K562 (cell line): ENCODE data around the gene SFXN5. TPM values are rescaled to one million over a fixed set of nuclear protein-coding genes. Genes with fewer than 3 reads are reported as not detected.

Source experiments
- ATAC-seq: fragments of 200-7000 bp; cut with Tn5 transposase; 3 replicates; pipeline ENCODE4 v1.9.1; 2020; ENCODE audit warnings: moderate library complexity
- BruUV-seq: library from RNA; stranded (reverse); fragments of 400-500 nt; replicated peaks from 2 replicates; lab custom pipeline; 2021; lab: Mats Ljungman, UMichigan
- CTCF ChIA-PET: fragments of 300-600 bp; formaldehyde crosslinking; extraction: SDS; loops from one replicate; lab custom pipeline; 2021; ENCODE audit warnings: low intra/inter-chr PET ratio; lab: Yijun Ruan, JAX
- POLR2A ChIA-PET: fragments of 300-600, 350-650 bp; sonication (Branson Sonifier 250); formaldehyde crosslinking; extraction: SDS; loops from one replicate; lab custom pipeline; 2021; ENCODE audit warnings: antibody characterized with exemption, inconsistent platforms; lab: Yijun Ruan, JAX
- DNase-seq, 4 experiments: peaks; one replicate each; pipeline versions ENCODE4 v3.0.0 to v3.0.0-alpha.2; 2011 to 2018; ENCODE audit warnings: low spot score in 3 of 4, mixed read lengths in 3 of 4; ENCODE audit errors: extremely low read depth in 1 of 4
- FAIRE-seq: peaks from 2 replicates; lab custom pipeline; 2011; peaks lifted over from hg19 to GRCh38; lab: Jason Lieb, UNC
- H2AFZ ChIP-seq: 2 replicates; pipeline ENCODE4 v1.6.0; 2011; ENCODE audit warnings: low read depth, low read length, control low read depth, inconsistent platforms
- H3K27ac ChIP-seq: fragments of 200-600 bp; 3 replicates; pipeline ENCODE4 v1.8.0; 2011; ENCODE audit warnings: low read depth, mild to moderate bottlenecking, control low read depth, inconsistent platforms, low read length, moderate library complexity, mixed read lengths; ENCODE audit errors: extremely low read depth
- H3K27me3 ChIP-seq, 2 experiments: fragments of 300-600 bp in 1 of 2; 2 replicates in 1 of 2; 3 replicates in 1 of 2; pipeline versions ENCODE4 v1.6.0 to v1.8.0; 2011; ENCODE audit warnings: inconsistent platforms in 2 of 2, low read length in 2 of 2, mild to moderate bottlenecking in 1 of 2, mixed read lengths in 1 of 2, moderate library complexity in 1 of 2; ENCODE audit not compliant: control insufficient read depth in 2 of 2, insufficient read depth in 2 of 2
- H3K36me3 ChIP-seq: fragments of 300-600 bp; 3 replicates; pipeline ENCODE4 v1.8.0; 2011; ENCODE audit warnings: mild to moderate bottlenecking, low read length, inconsistent platforms; ENCODE audit not compliant: control insufficient read depth, insufficient read depth
- H3K4me1 ChIP-seq, 2 experiments: fragments of 200-600 bp in 1 of 2; replicated peaks in 1 of 2; 2 replicates in 1 of 2; 3 replicates in 1 of 2; pipeline versions ENCODE4 v1.5.1 to v1.8.0; 2011; ENCODE audit warnings: inconsistent platforms in 2 of 2, low read length in 2 of 2, mild to moderate bottlenecking in 1 of 2, mixed read lengths in 1 of 2, moderate library complexity in 1 of 2; ENCODE audit not compliant: control insufficient read depth in 2 of 2, insufficient read depth in 2 of 2
- H3K4me2 ChIP-seq: 2 replicates; pipeline ENCODE4 v1.6.1; 2011; ENCODE audit warnings: low read length, control low read depth, inconsistent platforms, mixed read lengths; ENCODE audit not compliant: insufficient read depth
- H3K4me3 ChIP-seq: fragments of 200-600 bp; sonication (generic), shearing (Covaris generic); 2 replicates; pipeline ENCODE4 v1.5.1; 2016; ENCODE audit warnings: control low read depth, inconsistent platforms
- H3K79me2 ChIP-seq: fragments of 200-600 bp; 3 replicates; pipeline ENCODE4 v1.8.0; 2011; ENCODE audit warnings: low read length, inconsistent platforms; ENCODE audit not compliant: control insufficient read depth, insufficient read depth
- H3K9ac ChIP-seq, 2 experiments: 2 replicates each; pipeline versions ENCODE4 v1.6.0 to v1.6.1; 2011; ENCODE audit warnings: low read depth in 2 of 2, low read length in 2 of 2, control low read depth in 1 of 2, inconsistent platforms in 1 of 2, mild to moderate bottlenecking in 1 of 2, mixed read lengths in 1 of 2; ENCODE audit not compliant: insufficient read depth in 1 of 2
- H3K9me1 ChIP-seq: one replicate; pipeline ENCODE4 v1.6.0; 2011; ENCODE audit warnings: inconsistent platforms, mild to moderate bottlenecking, low read length, moderate library complexity; ENCODE audit not compliant: control insufficient read depth, insufficient read depth
- H3K9me3 ChIP-seq: replicated peaks from 2 replicates; pipeline ENCODE4 v1.5.1; 2011; ENCODE audit warnings: low read depth, low read length, inconsistent platforms; ENCODE audit not compliant: control insufficient read depth, insufficient read depth
- H4K20me1 ChIP-seq: replicated peaks from 2 replicates; pipeline ENCODE4 v1.6.1; 2011; ENCODE audit warnings: low read length, inconsistent platforms, mixed read lengths; ENCODE audit not compliant: control insufficient read depth, insufficient read depth
- CHD4 ChIP-seq: fragments of 200-600 bp; sonication (generic); IDR thresholded peaks from 3 replicates; pipeline ENCODE4 v1.6.1; 2012; ENCODE audit warnings: low read depth, mild to moderate bottlenecking, mixed read lengths, low read length, inconsistent platforms; ENCODE audit not compliant: insufficient read depth, insufficient replicate concordance, poor library complexity, severe bottlenecking
- FOXJ2 ChIP-seq: fragments of 200-800 bp; sonication (Bioruptor generic); IDR thresholded peaks from 2 replicates; pipeline ENCODE4 v1.6.1; 2016; ENCODE audit warnings: missing genetic modification characterization, missing compliant biosample characterization
- NRF1 ChIP-seq, 2 experiments: fragments of 450-650 bp; IDR thresholded peaks in 1 of 2; conservative IDR thresholded peaks in 1 of 2; 2 replicates each; pipeline ENCODE4 v1.6.1; 2014; ENCODE audit warnings: mild to moderate bottlenecking in 2 of 2
- WGBS: fragments of 100-300 bp; shearing (Covaris generic); methylation state at CpG from one replicate; pipeline ENCODE4 v1.1.6; 2016; ENCODE audit warnings: low coverage, mixed read lengths; ENCODE audit not compliant: insufficient coverage; ENCODE audit errors: missing lambda C conversion rate; 5-methylcytosine and 5-hydroxymethylcytosine counted together
- in situ Hi-C: fragments of 300-500 bp; cut with MboI; formaldehyde crosslinking; loops from 4 replicates; pipeline ENCODE4 v1.15.0; 2018; ENCODE audit warnings: inconsistent platforms, mixed read lengths
- intact Hi-C: fragments of 100-400 bp; cut with micrococcal nuclease; formaldehyde crosslinking; loops from 2 replicates; pipeline ENCODE4 v1.14.2; 2022
- polyA plus RNA-seq, 8 experiments: library from polyadenylated mRNA; depleted of rRNA in 4 of 8; stranded (reverse) in 5 of 8; unstranded in 3 of 8; fragments of >200 nt; fragmentation: Nextera tagmentation in 2 of 8; fragmentation: Illumina TruSeq in 1 of 8; extraction: Ambion mirVana in 2 of 8; extraction: Trizol in 1 of 8; gene quantifications; 2 replicates each; pipeline versions ENCODE4 v1.2.1 to v1.2.3, GENCODE V29; 2011 to 2014; ENCODE audit warnings: inconsistent platforms in 1 of 8, missing spikeins in 1 of 8
- total RNA-seq, 7 experiments: library from RNA; depleted of rRNA in 6 of 7; stranded (reverse); fragments of >200 nt in 6 of 7; fragmentation: Illumina TruSeq in 2 of 7; extraction: Trizol in 2 of 7; gene quantifications; 2 replicates each; pipeline versions ENCODE4 v1.2.1 to v1.2.3, GENCODE V29; 2011 to 2021; ENCODE audit warnings: low replicate concordance in 1 of 7
- TF ChIP-seq, protein P1 (sequence below): fragments of 450-650 bp; formaldehyde crosslinking; IDR thresholded peaks from 2 replicates; pipeline ENCODE4 v1.4.0; 2022; ENCODE audit warnings: missing genetic modification characterization

Gene SFXN5
- total and polyA plus RNA-seq, 9 of the 15 experiments (the other 6 are each of a cell fraction or from before 2014, with no cell fraction given): 8.3 to 22.6 (median 16.0) TPM

DNA sequence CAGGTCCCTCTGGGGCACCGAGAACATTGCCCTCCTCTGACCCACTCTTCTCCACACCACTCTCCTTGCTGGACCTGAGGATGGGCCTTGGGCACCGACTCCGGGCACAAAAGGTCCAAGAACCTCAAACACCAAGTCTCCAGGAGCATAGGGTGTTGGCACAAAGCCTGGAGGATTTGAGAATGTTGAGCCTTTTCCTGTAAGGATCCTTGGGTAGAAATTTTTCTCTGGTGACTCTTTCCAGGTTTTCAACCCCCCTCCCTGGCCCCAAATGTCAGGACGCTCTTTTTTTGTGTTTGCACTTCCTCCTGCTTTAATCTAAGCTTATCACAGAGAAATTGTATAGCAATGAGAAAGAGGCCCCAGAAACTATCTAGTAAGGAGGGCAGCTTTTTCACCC is 175.1 kb downstream of the SFXN5 start (continued):
- no peak for TF ChIP-seq CHD4

DNA sequence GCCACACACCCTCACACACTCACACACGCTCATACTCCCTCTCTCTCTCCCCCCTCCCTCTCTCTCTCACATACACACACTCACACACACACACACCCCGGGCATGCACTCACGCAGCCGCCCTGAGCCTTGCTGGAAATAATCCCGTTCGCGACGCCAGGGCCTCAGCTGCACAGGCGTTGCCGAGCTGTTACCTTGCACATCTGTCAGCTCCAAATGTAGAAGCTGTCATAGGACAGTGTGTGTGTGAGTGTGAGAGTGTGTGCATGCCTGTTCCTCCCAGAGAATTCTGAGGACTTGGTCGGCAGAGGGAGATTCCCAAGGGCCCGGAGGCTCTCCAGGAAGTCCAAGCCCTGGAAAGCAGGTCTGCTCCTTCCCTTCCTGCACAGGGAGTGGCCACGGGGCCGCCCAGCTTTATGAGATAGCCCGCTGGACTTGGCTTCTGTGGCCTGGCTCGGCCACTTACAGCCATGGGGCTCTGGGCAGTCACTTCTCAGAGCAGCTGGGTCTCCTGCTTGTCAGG is 175.7 kb downstream of the SFXN5 start:
- no peaks in the 10 kb centered on the region for H3K9me3 ChIP-seq
- intact Hi-C loops (no loop called here), in situ Hi-C loops (no loop called here)
- peaks cover 4 to 45% of the 10 kb centered on the region in 2 experiments; a peak in 3 of 5 replicates for H3K27me3 ChIP-seq
- no TSS peak for BruUV-seq
- DNase-seq (no peak), ATAC-seq (peak; percentile 28)
- no peak overlapping the region for H3K9ac ChIP-seq
- H2AFZ ChIP-seq: peak overlapping the region; percentile 54; the same call in 1 of the 2 replicates
- CTCF ChIA-PET: interaction anchor here (0.5 to 6.2 kb wide), 2 partner anchors 281 to 700 kb away, joined by 6 to 56 read pairs; no protein-coding TSS in a partner anchor
- peaks cover 16% of the 10 kb centered on the region; the same call in 1 of the 3 replicates for H3K36me3 ChIP-seq
- POLR2A ChIA-PET: interaction anchor here (0.6 to 1.4 kb wide), 3 partner anchors 12 to 337 kb away, joined by 3 to 4 read pairs (median 4); partner anchors contain the start of gene PRADC1
- no peaks in the 10 kb centered on the region for H3K79me2 ChIP-seq
- H4K20me1 ChIP-seq: peaks cover 11% of the 10 kb centered on the region
- peak; percentile 48 to 69; a peak in 3 of 4 replicates for TF ChIP-seq NRF1 (conservative IDR thresholded peaks at IDR 0.05 in 1 of 2, IDR thresholded peaks at IDR 0.05 in 1 of 2)
- TF ChIP-seq FOXJ2 (tag): no peak
- TF ChIP-seq, protein P1, sequence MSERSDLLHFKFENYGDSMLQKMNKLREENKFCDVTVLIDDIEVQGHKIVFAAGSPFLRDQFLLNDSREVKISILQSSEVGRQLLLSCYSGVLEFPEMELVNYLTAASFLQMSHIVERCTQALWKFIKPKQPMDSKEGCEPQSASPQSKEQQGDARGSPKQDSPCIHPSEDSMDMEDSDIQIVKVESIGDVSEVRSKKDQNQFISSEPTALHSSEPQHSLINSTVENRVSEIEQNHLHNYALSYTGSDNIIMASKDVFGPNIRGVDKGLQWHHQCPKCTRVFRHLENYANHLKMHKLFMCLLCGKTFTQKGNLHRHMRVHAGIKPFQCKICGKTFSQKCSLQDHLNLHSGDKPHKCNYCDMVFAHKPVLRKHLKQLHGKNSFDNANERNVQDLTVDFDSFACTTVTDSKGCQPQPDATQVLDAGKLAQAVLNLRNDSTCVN (CRISPR knock-in tag): 0 out of 2 replicates have a peak, but pooled peaks have one; percentile 47
- TF ChIP-seq, all 486 proteins: peak for 2
- Histone ChIP-seq H3K4me1 (peaks cover 0 to 5% of the 10 kb centered on the region in 2 experiments; a peak in 3 of 5 replicates), H3K4me2 (no peak overlapping the region), H3K27ac (no peak overlapping the region), H3K4me3 (no peak overlapping the region), H3K9me1 (no peaks in the 10 kb centered on the region)
- no peak for FAIRE-seq
- whole genome bisulfite sequencing: 3% methylated on average over 15 of the region's 16 CpGs
